Choroid plexus epithelial cell (primary cell): ENCODE data around the gene DNAJB14.
A peak's percentile ranks its signal among the peaks of the same experiment; 100 is the strongest.

Experiments used
- DNase-seq: peaks from one replicate; pipeline ENCODE4 v3.0.0-alpha.2; 2010; ENCODE audit warnings: low read depth
- H3K4me3 ChIP-seq: 2 replicates; pipeline ENCODE4 v1.5.1; 2011; ENCODE audit warnings: low read depth, mild to moderate bottlenecking, control low read depth, low read length, moderate library complexity
- TF ChIP-seq, protein P1 (sequence below): conservative IDR thresholded peaks from 2 replicates; pipeline ENCODE4 v1.5.1; 2011; ENCODE audit warnings: low read depth, mild to moderate bottlenecking, control low read depth, inconsistent platforms, low read length, moderate library complexity

The DNAJB14 gene

DNA sequence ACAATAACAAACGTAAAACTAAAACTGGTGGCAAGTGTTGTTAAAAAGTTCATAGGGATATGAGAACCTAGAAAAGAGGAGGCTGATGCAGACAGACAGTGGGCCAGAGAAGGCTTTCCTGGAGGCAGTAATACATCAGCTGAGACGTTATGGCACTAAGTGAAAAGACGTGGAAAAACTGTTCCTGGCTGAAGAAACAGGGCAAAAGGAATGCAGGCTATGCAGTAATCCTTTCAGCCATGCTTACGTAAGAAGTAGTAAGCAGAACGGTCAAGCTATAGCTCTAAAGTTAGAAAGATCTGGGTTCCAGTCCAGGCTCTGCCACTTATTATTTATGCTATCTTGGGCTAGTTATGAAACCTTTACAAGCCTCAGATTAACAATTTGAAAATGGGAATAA is 58.6 kb downstream of the DNAJB14 start:
- DNase-seq: peak; percentile 62
- TF ChIP-seq, protein P1, sequence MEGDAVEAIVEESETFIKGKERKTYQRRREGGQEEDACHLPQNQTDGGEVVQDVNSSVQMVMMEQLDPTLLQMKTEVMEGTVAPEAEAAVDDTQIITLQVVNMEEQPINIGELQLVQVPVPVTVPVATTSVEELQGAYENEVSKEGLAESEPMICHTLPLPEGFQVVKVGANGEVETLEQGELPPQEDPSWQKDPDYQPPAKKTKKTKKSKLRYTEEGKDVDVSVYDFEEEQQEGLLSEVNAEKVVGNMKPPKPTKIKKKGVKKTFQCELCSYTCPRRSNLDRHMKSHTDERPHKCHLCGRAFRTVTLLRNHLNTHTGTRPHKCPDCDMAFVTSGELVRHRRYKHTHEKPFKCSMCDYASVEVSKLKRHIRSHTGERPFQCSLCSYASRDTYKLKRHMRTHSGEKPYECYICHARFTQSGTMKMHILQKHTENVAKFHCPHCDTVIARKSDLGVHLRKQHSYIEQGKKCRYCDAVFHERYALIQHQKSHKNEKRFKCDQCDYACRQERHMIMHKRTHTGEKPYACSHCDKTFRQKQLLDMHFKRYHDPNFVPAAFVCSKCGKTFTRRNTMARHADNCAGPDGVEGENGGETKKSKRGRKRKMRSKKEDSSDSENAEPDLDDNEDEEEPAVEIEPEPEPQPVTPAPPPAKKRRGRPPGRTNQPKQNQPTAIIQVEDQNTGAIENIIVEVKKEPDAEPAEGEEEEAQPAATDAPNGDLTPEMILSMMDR: no peak
- no peak overlapping the region for H3K4me3 ChIP-seq

DNA sequence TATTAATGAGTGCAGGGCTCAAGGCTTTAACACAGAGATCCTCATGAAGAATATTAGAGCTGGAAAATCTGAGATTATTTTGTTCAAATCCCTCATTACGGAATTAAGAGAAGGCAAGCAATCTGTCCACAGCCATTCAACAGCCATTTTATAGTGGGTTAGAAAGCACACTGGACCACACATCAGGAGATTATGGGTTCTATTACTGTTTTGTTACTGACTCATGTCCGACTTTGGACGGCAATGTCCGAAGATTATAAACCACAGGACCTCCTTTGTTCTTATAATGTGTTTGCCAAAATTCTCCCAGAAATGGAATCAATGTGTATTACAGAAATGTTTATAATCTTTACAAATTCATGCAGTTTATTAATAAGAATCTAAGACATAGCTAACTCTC is 60.3 kb downstream of the DNAJB14 start:
- TF ChIP-seq, protein P1: no peak
- H3K4me3 ChIP-seq: no peak overlapping the region
- peak; percentile 63 for DNase-seq

DNA sequence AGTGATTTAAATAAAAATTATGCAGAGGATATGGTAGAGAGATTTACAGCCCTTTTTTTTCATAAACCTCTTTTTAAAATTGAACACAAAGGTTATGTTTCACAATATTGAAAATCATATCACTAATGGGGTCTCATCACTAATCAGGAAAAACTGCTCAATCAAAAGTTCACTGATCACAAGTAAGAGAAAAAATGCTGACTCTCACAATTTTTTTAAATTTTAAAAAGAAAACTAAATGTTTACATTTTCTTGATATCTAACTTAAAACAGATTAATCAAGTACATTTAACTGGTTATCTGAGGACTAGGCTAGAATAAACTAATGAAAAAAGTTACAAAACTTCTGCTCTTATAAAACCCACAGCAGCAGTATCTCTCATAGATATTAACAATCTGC is 60.7 kb downstream of the DNAJB14 start:
- no peak for DNase-seq
- no peak overlapping the region for H3K4me3 ChIP-seq
- TF ChIP-seq, protein P1: no peak

DNA sequence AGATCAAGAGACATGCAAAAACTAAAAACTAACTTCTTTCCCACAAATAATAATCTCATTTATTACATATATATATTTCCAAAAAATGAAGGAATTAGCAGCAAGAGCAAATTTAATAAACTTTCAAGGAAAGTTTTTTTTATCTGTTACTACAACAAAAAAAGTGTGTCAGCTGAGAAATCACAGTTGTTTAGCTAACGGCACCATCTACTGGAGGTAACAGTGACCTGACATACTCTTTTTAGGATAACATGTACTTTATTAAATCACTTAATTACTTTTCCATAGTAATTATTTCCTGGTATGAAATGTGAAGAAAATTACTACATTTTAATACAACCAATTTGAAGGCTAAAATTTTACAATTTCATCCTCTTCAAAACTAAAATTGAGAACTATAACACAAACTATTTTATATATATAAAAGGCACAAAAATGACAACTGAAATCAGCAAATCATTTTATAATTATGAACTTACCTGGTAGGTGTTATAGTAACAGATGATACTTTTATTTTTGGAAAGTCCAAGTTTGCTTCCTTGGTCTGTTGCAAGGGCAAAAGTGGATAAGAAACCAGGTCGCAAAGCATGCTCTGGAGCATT is 61.3 kb downstream of the DNAJB14 start:
- peak; percentile 69 for DNase-seq
- no peak overlapping the region for H3K4me3 ChIP-seq
- TF ChIP-seq, protein P1: peak; percentile 58

DNA sequence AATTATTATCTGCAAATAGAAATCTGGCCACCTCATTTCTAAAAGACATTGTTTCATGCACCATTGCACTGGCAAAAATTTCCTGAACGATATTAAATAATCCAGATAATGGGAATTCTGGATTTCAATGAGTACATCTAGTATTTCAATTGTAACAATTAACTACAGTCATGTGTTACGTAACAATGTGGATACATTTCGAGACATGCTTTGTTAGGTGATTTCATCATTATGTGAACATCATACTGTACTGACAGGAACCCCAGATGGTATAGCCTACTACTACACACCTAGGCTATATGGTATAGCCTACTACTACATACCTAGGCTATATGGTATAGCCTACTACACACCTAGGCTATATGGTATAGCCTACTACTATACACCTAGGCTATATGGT is 67.0 kb downstream of the DNAJB14 start:
- DNase-seq: no peak
- TF ChIP-seq, protein P1: no peak
- no peak overlapping the region for H3K4me3 ChIP-seq

DNA sequence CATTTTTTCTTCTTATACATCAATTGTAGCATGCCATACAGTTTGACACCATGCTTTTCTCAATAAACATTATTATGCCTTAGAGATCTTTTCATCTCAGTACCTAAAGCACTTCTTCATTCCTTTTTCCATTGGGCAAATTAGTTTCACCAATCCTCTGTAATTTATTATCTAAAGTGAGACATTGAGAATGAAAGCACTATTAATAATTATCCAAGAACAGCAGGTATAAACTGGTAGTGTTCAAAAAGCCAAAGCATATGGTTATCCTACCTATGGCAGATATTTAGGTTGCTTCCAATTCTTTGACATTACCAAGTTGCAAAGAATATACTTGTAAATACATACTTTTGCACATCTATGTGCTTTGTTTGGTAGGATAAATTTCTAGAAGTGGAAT is 67.8 kb downstream of the DNAJB14 start:
- H3K4me3 ChIP-seq: no peak overlapping the region
- TF ChIP-seq, protein P1: no peak
- no peak for DNase-seq

DNA sequence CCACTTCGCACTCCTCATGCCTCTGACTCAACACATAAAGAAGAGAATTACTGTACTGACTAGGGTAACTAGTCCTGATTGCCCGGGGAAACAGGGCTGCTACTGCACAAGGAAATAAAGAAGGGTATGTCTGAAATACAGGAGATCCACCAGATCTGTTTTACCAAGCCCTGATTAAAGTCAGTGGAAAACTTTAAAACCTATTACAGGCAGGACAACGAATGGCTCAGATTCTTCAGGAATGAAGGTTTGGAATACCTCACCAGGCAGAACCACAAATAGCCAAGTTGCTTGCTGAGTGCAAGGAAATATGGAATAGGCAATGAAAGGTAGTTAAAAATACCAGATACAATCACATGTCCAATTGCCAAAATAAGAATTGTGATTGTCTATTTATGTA is 69.5 kb downstream of the DNAJB14 start:
- TF ChIP-seq, protein P1: no peak
- no peak for DNase-seq
- H3K4me3 ChIP-seq: no peak overlapping the region
